NCI-H1092 treated with DMSO at 0.1 percent for 48 hours (cell line): ENCODE results near the gene CPEB3.
"Not testable (repeated sequence)": the region's sequence is repeated elsewhere in the genome, so short reads cannot be mapped to it uniquely, and the experiment has no call there.

ENCODE experiments used
- DNase-seq: peaks from one replicate; lab custom pipeline; 2025; lab: John Stamatoyannopoulos, UW

Gene CPEB3

DNA sequence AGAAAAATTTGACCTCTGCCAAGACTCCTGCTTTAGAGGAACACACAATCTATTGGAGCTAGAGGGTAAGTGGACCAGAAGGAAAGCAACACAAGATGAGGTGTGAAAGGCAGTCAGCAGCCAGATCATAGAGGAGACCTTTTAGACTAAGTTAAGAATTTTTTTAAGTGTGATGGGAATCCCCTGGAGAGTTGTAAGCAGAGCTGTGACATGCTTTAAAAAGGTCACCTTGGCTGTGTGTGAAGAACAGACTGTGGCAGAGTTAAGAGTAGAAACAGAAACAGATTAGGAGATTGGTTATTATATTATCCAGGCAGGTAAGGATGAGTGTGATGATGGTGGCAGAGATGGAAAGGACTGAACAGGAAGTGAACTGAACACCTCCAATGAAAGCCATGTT, 23.5 kb downstream of the CPEB3 start:
- DNase-seq, result no peak

DNA sequence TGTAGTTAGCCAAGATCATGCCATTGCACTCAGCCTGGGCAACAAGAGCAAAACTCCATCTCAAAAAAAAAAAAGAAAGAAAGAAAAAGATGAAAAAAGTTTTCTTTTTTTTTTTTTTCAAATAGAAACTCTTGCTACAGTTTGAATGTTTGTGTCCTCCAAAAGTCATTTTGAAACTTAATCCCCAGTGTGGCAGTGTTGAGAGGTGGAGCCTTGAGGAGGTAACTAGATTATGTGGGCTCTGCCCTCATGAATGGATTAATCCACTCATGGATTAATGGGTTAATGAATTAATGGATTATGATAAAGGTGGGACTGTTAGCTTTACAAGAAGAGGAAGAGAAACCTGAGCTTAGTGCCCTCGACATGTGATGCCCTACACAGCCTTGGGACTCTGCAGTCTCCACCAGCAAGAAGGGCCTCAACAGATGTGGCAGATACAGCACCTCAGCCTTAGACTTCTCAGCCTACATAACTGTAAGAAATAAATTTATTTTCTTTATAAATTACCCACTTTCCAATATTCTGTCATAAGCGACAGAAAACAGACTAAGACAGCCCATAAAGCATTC, 25.1 kb downstream of the CPEB3 start:
- no peak for DNase-seq

DNA sequence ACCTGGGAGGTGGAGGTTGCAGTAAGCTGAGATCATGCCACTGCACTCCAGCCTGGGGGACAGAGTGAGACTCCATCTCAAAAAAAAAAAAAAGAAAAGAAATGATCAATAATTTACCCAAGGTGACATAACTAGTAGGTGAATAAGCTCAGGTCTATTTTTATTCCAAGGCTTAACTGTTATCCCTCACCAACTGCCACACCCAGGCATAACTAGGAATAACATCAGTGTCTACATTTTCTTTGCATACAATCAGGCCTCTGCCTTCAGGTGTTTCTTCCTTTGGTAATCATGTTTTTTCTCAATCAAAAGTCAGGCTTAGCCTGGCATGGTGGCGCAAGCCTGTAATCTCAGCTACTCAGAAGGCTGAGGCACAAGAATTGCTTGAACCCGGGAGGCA, 26.6 kb downstream of the CPEB3 start:
- DNase-seq, result no peak

DNA sequence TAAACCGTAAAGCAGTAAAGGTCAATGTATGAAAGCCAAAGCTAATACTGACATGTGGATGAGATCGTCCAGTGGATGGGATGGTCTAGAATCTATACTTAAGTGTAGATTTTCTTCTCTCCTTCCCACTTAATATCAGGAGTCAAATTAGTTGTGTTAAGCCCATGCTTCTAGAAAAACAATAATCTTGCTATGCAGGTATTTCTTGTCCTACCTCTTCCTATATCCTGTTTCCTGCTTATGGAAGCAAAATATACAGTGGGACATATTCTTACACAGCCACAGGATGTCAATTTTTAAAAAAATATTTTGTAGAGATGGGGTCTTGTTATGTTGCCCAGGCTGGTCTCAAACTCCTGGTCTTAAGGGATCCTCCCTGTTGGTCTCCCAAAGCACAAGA, 27.5 kb downstream of the CPEB3 start:
- no peak for DNase-seq

DNA sequence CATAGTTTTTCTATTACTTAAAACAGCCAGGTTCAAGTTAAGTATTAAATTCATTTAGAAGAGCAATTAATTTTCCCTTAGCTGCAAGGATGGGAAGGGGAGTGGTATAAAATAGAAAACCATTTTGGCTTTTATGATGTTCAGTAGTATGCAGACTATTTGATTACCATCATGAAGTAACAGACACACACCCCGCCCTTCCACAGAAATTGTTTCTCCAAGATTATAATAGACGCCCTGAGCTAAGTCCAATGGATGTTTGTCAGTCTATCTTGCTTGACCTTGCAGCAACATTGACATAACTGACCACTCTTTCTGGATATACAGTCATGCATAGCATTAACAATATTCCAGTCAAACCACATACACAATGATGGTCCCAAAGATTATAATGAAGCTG, 42.3 kb downstream of the CPEB3 start:
- no peak for DNase-seq

DNA sequence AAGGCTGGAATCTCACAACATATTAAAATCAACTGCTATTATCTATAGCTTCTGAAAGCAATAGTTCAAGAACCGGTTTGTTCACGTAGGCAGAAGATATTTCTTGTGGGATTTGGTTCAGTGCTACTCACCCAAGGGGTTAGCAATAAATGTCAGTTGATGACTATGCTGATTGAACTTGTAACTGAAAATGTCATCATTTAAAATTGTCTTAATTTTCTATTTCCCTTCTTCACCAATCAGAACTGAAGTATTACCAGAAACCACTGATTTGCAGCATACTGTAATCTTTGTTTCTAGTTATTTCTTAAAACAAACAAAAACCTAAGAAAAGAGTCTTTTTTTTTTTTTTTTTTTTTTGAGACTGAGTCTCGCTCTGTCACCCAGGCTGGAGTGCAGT, 46.1 kb downstream of the CPEB3 start:
- no peak for DNase-seq

DNA sequence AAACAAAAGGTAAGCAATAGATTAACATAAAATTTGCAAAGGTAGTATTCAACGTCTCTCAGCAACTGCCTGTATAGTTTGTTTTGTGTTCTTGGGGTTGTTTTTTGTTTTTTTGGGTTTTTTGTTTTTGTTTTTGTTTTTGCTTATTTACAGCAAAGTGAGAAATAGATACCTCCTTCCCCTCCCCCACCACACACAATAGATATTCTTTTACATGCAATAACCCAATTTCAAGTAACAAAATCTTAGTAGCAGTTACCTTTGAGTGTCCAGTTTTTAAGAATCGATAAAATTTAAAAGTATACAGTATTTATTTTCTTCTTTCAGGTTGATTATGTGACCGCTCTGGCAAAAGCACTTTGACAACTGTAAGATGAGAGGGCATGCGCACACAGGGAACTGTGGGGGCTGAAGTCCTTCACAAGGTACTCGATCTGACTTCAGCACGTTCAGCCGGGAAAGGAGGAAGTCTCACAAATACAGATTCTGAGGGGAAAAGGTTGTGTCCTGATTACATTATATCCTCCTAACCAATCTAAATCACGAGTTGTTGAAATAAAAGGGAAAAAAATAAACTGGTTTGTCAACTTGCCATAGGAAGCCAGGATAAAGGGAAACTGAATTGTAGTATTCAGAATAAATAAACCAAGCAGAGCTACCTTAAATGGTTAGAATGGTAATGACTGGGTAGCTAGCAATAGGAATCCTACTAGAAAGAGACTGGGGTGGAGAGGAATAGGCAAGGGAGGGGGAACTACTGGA, 47.8 kb downstream of the CPEB3 start:
- peak; percentile 83 for DNase-seq

DNA sequence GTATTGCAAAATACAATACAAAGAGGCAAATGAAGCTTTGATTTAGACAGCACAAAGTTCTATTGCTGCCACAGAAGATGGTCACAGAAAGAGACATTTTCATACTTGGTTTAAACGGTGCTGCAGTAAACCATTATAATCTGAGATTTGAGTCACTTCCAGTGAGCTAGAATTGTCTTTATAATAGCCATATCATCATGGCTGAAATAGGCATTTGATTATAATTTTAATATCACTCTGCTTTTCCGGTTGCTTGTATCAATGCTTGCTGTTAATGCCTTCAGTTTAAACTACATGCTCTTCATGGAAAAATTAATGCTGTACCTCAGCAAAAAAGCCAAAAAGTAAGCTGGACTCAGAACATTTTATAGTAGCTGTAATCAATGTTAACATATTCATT, 48.5 kb downstream of the CPEB3 start:
- no peak for DNase-seq

DNA sequence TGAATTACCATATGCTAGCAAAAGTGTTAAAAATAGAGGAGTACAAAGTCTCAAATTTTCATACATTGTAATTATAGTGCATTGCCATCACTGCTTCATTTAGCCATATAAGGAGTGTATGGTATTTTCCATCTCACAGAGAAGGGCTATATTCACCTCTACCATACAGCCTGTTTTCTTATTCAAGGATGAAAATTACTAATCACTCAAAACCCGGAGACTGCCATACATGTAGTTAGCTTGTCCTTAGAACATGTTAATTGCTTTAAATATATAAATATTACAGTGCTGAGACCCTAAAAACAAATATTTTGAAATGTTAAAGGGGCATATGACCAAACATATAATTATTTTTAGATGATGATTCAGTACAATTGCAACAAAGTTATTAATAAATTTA, 49.4 kb downstream of the CPEB3 start:
- DNase-seq, result no peak

DNA sequence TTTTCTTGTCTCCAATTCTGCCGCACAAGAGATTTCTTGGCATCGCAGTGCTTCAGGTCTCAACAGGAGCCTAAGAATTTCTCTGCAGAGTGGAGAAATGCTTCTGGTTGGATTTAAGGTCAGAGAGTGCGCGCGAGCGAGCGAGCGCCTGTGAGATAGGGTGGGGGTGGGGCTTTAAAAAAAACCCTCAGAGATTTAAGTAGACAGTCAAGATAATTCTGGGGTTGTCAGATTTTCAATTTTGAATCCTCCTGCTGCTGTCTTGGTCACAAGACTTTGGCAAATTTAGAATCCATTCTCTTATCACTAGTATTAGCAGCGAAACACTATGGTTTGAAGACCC, 49.7 kb downstream of the CPEB3 start:
- no peak for DNase-seq

DNA sequence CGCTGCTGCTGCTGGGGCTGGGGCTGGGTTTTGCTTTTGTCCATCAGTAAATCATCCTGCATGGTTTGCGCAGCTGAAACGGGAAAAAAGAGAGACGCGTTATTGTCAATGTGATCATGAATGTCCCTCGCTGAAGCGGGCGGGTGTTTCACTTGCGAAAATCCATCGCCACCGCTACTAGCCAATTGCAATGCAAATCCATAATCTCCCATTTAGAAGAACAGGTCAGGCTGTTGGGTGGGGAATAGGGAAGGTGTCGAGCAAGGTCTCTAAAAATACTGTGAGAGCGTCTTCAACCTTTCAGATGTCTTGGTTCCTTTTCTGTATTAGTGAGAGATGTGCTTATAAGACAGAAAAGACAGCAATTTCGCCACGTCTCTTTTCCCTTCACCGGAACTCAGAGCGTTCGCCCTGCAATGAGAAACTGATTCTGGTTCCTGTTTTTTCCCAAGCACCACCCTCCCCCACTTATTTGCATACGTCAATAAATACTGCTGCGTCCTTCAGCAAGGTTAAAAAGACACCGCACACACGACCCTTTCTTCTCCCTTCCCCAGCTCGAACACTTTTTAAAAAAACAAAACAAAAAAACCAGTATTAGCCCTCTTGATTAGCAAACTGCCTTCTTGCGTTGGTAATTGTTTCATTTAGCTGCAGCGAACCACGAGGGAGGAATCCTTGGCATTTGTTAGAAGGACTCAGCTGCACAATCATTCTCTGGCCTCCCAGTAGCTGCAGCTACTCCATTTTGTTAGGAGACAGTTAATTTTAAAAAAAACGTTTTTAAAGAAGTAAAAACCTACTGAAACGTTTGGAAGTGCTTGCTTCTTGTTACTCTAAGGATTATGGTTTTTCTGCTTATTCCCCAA, 50.4 kb downstream of the CPEB3 start:
- DNase-seq, result peak; percentile 72

DNA sequence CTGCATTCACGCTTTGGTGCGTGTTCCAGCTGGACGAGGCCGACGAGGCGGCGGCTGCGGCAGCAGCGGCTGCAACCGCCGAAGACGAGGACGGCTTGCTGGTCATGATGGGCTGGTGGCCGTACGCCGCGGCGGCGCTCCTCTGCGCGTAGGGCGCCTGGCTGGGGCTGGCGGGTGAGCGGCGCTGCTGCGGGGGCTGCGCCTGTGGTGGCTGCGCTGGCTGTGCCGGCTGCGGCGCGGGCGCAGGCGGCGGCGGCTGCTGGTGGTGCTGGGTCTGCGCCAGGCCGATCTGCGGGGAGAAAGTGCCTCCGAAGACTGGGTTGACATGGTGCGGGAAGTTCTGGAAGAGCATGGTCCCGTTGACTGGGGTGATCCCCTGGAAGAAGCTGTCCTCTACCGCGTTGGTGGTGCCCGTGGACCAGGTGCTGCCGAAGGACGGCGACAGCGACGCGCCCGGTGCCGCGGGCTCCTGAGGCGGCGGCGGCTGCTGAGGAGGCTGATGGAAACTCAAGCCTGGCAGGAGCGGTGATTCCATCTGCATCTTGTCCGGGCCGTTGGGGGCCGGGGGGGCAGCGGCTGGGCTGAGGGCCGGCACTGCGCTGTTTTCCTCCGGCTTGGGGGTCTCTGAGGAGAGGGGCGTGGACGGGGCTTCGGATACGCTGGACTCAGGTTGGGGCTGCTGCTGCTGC, 51.1 kb downstream of the CPEB3 start:
- DNase-seq, result peak; percentile 31

DNA sequence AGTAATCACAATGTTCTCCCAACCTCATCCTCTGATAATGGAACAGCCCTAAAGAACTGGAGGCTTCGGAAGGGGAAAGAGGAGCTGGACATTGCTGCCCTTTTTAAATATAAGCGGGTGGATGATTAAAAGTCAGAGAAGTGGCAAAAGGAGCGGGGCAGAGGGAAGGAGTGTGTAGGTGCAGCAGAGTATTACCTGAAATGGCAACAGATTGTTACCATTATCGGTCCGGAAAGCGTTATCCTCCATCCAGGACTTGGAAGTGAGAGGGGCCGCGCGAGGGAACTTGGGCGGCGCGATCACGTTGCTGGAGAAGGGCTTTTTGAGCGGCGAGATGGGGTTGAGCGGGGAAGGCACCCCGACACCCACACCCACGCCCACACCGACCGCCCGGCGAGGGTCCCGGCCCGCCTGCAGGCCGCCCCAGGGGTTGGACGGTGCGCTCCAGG, 51.7 kb downstream of the CPEB3 start:
- DNase-seq, result no peak

DNA sequence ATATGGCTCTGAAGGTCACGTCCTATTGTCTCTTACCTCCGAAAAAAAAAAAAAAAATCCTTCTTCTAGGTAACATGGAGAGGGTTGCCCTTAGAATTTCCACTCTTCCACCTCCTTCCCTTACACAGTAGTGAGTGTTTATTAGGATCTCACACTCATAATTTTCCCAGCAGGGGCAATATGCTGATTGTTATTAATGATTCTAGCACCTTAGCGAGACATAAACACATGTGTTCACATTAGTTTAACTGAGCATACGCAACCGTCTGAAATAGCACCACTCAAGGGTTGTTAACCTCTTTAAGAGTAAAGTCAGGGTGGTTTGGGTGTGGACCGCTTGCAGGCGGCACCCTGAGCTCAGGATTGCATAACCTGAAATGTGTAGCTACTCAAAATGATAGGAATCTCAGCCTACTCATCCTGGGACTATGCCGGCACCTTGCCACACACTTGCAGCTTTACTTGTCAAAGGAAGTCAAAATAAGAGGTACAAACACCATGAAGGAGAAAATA, 52.2 kb downstream of the CPEB3 start:
- no peak for DNase-seq

DNA sequence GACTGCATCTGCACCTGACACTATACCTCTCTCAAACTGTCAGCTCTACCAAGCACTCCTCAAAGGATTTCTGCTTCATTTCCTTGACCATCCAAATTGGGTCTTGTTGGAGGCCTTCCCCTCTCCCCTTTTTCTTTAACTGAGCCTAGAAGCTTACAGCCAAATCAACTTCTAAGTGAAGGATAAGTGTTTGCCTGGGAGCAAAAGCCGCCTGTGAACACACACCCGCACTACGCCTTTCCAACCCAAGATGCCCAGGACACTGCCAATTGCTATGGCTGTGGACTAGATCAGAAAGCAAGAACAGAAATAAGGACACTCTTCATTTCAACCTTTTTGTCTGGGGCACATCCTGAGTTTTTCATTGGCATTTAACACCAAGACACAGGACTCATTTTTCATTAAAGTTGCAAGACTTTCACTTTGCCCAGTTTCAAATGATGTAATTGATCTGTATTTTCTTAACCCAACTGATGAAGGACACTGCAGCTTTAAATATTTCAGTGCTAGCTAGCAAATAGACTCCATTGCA, 52.8 kb downstream of the CPEB3 start:
- DNase-seq, result no peak

DNA sequence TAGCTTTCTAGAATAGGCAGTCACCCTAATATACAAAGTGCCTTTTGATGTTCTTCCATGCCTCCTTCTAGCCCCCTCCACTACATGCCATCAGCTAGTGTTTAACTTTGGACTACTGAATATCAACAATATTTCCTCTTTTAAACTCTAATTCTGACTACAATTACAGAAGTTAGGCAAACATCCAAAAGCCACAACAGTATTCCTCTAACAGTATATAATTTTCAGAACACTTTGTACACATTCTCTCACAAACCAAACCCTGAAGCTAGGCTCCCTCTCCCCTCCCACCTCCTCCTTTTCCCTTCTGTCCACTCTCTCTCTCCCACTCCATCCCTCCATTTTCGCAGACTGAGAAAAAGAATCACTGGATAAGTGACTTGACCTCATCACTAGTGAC, 59.7 kb downstream of the CPEB3 start:
- no peak for DNase-seq

DNA sequence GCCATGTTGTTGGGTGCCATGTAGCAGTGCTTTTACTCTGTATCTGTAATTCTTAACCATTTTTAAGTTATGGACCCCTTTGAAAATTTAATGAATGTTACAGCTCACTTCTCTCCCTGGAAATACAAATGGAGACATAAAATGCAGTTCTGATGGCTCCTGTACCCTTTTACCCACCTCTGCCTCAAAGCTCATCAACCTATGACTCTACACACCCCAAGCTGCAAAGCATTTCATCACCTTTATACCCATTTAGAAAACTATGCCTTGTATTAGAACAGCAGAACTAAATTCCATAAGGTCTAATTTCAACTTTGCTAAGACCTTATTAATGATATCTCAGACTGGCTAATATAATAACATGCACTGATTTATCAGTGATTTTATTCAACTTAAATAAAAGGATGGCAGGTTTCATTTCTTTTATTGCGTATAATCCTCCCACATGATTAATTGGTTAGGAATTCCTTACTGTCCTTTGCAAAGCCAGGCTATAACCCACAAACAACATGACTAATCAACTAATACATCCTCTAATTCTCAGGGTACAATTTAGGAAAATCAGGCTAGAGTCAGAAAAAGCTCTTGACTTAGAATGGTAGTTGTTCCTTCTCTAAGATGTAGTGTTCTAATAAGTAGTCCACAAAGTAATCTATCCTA, 68.1 kb downstream of the CPEB3 start:
- DNase-seq, result no peak

DNA sequence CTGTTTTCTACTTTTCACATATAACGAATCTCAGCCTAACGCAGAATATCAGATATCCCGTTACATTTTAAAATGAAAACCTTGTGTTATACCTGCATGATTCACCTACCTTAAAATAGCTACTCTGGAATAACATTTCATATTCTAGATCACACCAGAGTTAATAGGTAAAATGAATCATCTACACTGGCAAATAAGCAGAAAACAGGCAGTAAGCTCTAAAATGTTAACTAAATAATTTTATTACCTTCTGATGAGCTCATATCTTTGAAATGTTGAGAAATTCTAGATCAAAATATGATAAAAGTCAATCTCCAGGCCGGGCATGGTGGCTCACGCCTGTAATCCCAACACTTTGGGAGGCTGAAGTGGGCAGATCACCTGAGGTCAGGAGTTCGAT, 71.3 kb downstream of the CPEB3 start:
- DNase-seq, result no peak

DNA sequence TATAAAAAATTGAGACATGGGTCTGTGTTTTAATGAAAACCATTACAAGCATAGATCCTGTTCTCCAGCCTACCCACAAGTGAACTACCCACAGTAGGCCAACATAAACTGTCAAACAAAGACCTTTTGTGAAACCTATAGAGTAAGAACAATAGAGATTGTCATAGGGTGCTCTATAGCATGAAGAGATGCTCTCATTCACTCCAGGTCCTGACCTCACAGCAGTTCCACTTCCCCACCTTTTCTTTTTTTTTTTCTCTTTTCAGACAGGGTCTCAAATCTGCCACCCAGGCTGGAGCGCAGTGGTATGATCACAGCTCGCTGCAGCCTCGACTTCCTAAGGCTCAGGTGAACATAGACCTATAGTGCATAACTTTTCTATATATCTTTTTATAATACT, 72.3 kb downstream of the CPEB3 start:
- DNase-seq, result no peak

DNA sequence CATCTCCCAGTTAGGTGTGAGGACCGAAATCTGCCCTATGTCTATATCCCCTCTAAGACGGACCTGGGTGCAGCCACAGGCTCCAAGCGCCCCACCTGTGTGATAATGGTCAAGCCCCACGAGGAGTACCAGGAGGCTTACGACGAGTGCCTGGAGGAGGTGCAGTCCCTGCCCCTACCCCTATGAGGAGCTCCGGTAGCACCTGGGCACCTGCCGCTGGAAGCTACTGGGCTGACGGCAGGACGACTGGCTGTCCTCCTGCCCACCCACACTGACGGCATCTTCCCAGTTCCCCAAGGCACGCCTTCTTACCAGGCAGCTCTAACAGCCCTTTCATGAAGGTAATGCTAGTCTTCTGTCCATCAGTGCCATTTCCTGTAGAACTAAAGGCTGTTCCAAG, 74.3 kb downstream of the CPEB3 start:
- DNase-seq, result not testable (repeated sequence)

DNA sequence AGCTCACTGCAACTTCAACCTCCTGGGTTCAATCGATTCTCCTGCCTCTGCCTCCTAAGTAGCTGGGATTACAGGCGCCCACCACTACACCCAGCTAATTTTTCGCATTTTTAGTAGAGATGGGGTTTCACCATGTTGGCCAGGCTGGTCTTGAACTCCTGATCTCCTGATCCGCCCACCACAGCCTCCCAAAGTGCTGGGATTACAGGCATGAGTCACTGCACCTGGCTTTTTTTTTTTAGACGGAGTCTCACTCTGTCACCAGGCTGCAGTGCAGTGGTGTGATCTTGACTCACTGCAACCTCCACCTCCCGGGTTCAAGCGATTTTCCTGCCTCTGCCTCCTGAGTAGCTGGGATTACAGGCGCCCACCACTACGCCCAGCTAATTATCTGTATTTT, 75.7 kb downstream of the CPEB3 start:
- DNase-seq, result not testable (repeated sequence)

DNA sequence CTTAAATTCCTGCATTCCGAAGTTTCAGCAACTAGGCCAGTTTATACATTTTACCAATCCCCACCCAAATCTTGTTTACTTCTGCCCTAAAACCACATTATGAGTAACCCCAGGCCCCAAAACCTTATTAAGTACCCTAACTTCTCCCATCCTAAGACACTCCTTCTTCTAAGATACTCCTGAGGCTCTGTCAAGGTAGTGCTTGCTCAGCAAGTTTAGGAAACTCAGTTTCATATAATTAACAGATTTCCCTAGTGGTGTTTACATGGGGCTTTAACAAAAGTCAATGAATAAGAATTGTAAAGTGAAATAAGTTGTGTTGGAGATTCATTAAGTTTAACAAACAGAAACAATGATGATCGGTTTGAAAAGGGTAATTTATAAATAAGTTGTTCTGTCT, 77.8 kb downstream of the CPEB3 start:
- DNase-seq, result no peak
